Neuronal stem cell (in vitro differentiated cells): ENCODE results near the gene NUDT22.

ENCODE experiments used
- DNase-seq: peaks from one replicate; pipeline ENCODE4 v3.0.0-alpha.2; 2013; ENCODE audit warnings: low spot score
- H2AFZ ChIP-seq: one replicate; pipeline ENCODE4 v1.6.1; 2013; ENCODE audit warnings: mild to moderate bottlenecking, low read length, inconsistent platforms
- H2AK5ac ChIP-seq: 2 replicates; pipeline ENCODE4 v1.6.1; 2013; ENCODE audit warnings: low read depth, mild to moderate bottlenecking, inconsistent platforms, low read length, moderate library complexity, mixed read lengths
- H2BK120ac ChIP-seq: 2 replicates; pipeline ENCODE4 v1.6.1; 2013; ENCODE audit warnings: low read depth, mild to moderate bottlenecking, inconsistent platforms, low read length, moderate library complexity, mixed read lengths
- H2BK12ac ChIP-seq: one replicate; pipeline ENCODE4 v1.6.1; 2013; ENCODE audit warnings: low read length, inconsistent platforms
- H2BK15ac ChIP-seq: 2 replicates; pipeline ENCODE4 v1.6.1; 2013; ENCODE audit warnings: mild to moderate bottlenecking, low read length, inconsistent platforms, mixed read lengths
- H2BK5ac ChIP-seq: one replicate; pipeline ENCODE4 v1.6.1; 2013; ENCODE audit warnings: inconsistent platforms, mild to moderate bottlenecking, low read length, moderate library complexity
- H3K14ac ChIP-seq: one replicate; pipeline ENCODE4 v1.6.1; 2013; ENCODE audit warnings: low read length, inconsistent platforms
- H3K18ac ChIP-seq: 2 replicates; pipeline ENCODE4 v1.6.1; 2013; ENCODE audit warnings: low read length, inconsistent platforms
- H3K23ac ChIP-seq: 2 replicates; pipeline ENCODE4 v1.6.1; 2013; ENCODE audit warnings: low read depth, mild to moderate bottlenecking, mixed read lengths, low read length, inconsistent platforms; ENCODE audit not compliant: poor library complexity
- H3K27ac ChIP-seq: replicated peaks from 3 replicates; pipeline ENCODE4 v1.5.1; 2013; ENCODE audit warnings: low read length, inconsistent platforms
- H3K27me3 ChIP-seq, 3 experiments: 2 replicates each; pipeline ENCODE4 v1.6.1; 2013; ENCODE audit warnings: low read length in 3 of 3, mild to moderate bottlenecking in 2 of 3, inconsistent platforms in 1 of 3, low read depth in 1 of 3, mixed read lengths in 1 of 3, moderate library complexity in 1 of 3; ENCODE audit not compliant: control insufficient read depth in 3 of 3, insufficient read depth in 3 of 3
- H3K36me3 ChIP-seq, 2 donors: replicated peaks in 1 of 2; 2 replicates each; pipeline ENCODE4 v1.6.1; 2013; ENCODE audit warnings: low read length in 2 of 2; ENCODE audit not compliant: control insufficient read depth in 2 of 2, insufficient read depth in 2 of 2
- H3K4ac ChIP-seq: 2 replicates; pipeline ENCODE4 v1.6.1; 2013; ENCODE audit warnings: inconsistent platforms, mild to moderate bottlenecking, low read length, moderate library complexity
- H3K4me1 ChIP-seq, 2 donors: 1 replicate in 1 of 2; 2 replicates in 1 of 2; pipeline ENCODE4 v1.6.1; 2013; ENCODE audit warnings: low read length in 2 of 2, low read depth in 1 of 2; ENCODE audit not compliant: control insufficient read depth in 2 of 2, insufficient read depth in 1 of 2
- H3K4me2 ChIP-seq: one replicate; pipeline ENCODE4 v1.6.1; 2013; ENCODE audit warnings: mild to moderate bottlenecking, low read length, inconsistent platforms; ENCODE audit not compliant: insufficient read depth, poor library complexity, severe bottlenecking
- H3K4me3 ChIP-seq, 2 donors: 2 replicates each; pipeline ENCODE4 v1.5.1; 2013; ENCODE audit warnings: low read length in 2 of 2, mild to moderate bottlenecking in 2 of 2, inconsistent platforms in 1 of 2, moderate library complexity in 1 of 2
- H3K79me1 ChIP-seq: one replicate; pipeline ENCODE4 v1.6.1; 2013; ENCODE audit warnings: low read depth, mild to moderate bottlenecking, inconsistent platforms, low read length, moderate library complexity
- H3K9ac ChIP-seq: one replicate; pipeline ENCODE4 v1.6.1; 2013; ENCODE audit warnings: mild to moderate bottlenecking, low read depth, low read length, inconsistent platforms; ENCODE audit not compliant: poor library complexity
- H3K9me3 ChIP-seq, 2 donors: replicated peaks in 1 of 2; 2 replicates each; pipeline versions ENCODE3 to v1.6.1; 2013; ENCODE audit warnings: low read length in 2 of 2, mild to moderate bottlenecking in 2 of 2, inconsistent platforms in 1 of 2, low read depth in 1 of 2, mixed read lengths in 1 of 2, moderate library complexity in 1 of 2; ENCODE audit not compliant: control insufficient read depth in 2 of 2, insufficient read depth in 1 of 2
- H4K8ac ChIP-seq: one replicate; pipeline ENCODE4 v1.6.1; 2013; ENCODE audit warnings: low read depth, mild to moderate bottlenecking, inconsistent platforms, low read length, moderate library complexity
- H4K91ac ChIP-seq: one replicate; pipeline ENCODE4 v1.6.1; 2013; ENCODE audit warnings: low read length, low read depth, mild to moderate bottlenecking, inconsistent platforms; ENCODE audit not compliant: poor library complexity
- WGBS, 2 donors: extraction: QIAGEN DNeasy Blood & Tissue Kit; methylation state at CpG; one replicate each; pipeline ENCODE4 v1.1.7; 2013; ENCODE audit warnings: missing lambda C conversion rate in 2 of 2, mixed read lengths in 1 of 2; ENCODE audit not compliant: insufficient read length in 2 of 2, insufficient replicate concordance in 1 of 2; ENCODE audit errors: extremely low coverage in 2 of 2; 5-methylcytosine and 5-hydroxymethylcytosine counted together

NUDT22 gene

GRCh38 chr11:64252003-64252872 lies 26.2 kb downstream of the NUDT22 start:
- H3K79me1 ChIP-seq = no peaks in the 10 kb centered on the region
- H3K4me2 ChIP-seq = peak overlapping the region; percentile 95
- peak overlapping the region; percentile 47 for H3K4ac ChIP-seq
- no peak overlapping the region for H2BK12ac ChIP-seq
- peak overlapping the region; percentile 70 for H2BK15ac ChIP-seq
- H4K8ac ChIP-seq = no peak overlapping the region
- no CpG with 5 or more reads among the region's 23 CpGs for WGBS, 2 donors
- H2AK5ac ChIP-seq = peak overlapping the region; percentile 91
- H3K14ac ChIP-seq = no peak overlapping the region
- H3K36me3 ChIP-seq = peaks cover 7 to 29% of the 10 kb centered on the region in 2 donors
- H2AFZ ChIP-seq = peak overlapping the region; percentile 97
- H3K4me3 ChIP-seq = peak overlapping the region; percentile 70 to 89
- H2BK120ac ChIP-seq = no peak overlapping the region
- peak overlapping the region; percentile 88 for H3K18ac ChIP-seq
- no peak for DNase-seq
- no peak overlapping the region for H2BK5ac ChIP-seq
- H4K91ac ChIP-seq = no peak overlapping the region
- peaks cover 16 to 35% of the 10 kb centered on the region in 2 donors for H3K4me1 ChIP-seq
- H3K23ac ChIP-seq = peak overlapping the region; percentile 56
- no peaks in the 10 kb centered on the region for H3K9me3 ChIP-seq
- no peaks in the 10 kb centered on the region for H3K27me3 ChIP-seq
- no peak overlapping the region for H3K27ac ChIP-seq
- H3K9ac ChIP-seq = peak overlapping the region; percentile 80

- Histone ChIP-seq H3K9me3 (no peaks in the 10 kb centered on the region), H2BK15ac (no peak overlapping the region), H3K36me3 (peaks cover 8 to 35% of the 10 kb centered on the region in 2 donors), H3K9ac (peak overlapping the region; percentile 51), H3K4me1 (peaks cover 14 to 32% of the 10 kb centered on the region in 2 donors), H4K8ac (no peak overlapping the region), H3K4me2 (no peak overlapping the region), H2BK5ac (no peak overlapping the region), H3K27ac (no peak overlapping the region), H3K4ac (no peak overlapping the region), H3K14ac (no peak overlapping the region), H2BK120ac (no peak overlapping the region), H2AK5ac (peak overlapping the region; percentile 69), H2BK12ac (no peak overlapping the region), H3K23ac (no peak overlapping the region), H2AFZ (no peak overlapping the region), H3K18ac (no peak overlapping the region), H3K4me3 (peak overlapping the region in 1 of 2 donors; percentile 70), H3K79me1 (no peaks in the 10 kb centered on the region), H3K27me3 (no peaks in the 10 kb centered on the region), H4K91ac (no peak overlapping the region)
- no peak for DNase-seq
- WGBS, 2 donors = no CpG with 5 or more reads among the region's 8 CpGs
These were observed 27.0 kb downstream of the NUDT22 start for GRCh38 chr11:64253043-64253442.

GRCh38 chr11:64253481-64253880 lies 27.4 kb downstream of the NUDT22 start:
- Histone ChIP-seq H3K79me1 (no peaks in the 10 kb centered on the region), H3K14ac (no peak overlapping the region)

GRCh38 chr11:64254326-64254725 lies 28.3 kb downstream of the NUDT22 start:
- Histone ChIP-seq H4K8ac (no peak overlapping the region), H2BK15ac (no peak overlapping the region), H2BK12ac (no peak overlapping the region), H3K18ac (no peak overlapping the region), H2AFZ (no peak overlapping the region), H3K23ac (no peak overlapping the region), H2AK5ac (no peak overlapping the region), H3K4me3 (no peak overlapping the region), H2BK120ac (no peak overlapping the region), H3K27me3 (no peaks in the 10 kb centered on the region), H3K9ac (no peak overlapping the region), H3K9me3 (no peaks in the 10 kb centered on the region), H3K36me3 (peaks cover 19 to 48% of the 10 kb centered on the region in 2 donors), H3K4me2 (no peak overlapping the region), H3K79me1 (no peaks in the 10 kb centered on the region), H3K4me1 (peaks cover 12 to 20% of the 10 kb centered on the region in 2 donors), H2BK5ac (no peak overlapping the region), H4K91ac (no peak overlapping the region), H3K14ac (no peak overlapping the region), H3K4ac (no peak overlapping the region), H3K27ac (no peak overlapping the region)
- no CpG with 5 or more reads among the region's 7 CpGs for WGBS, 2 donors
- no peak for DNase-seq

More at GRCh38 chr11:64253481-64253880, 27.4 kb downstream of the NUDT22 start:
- Histone ChIP-seq H3K4me2 (no peak overlapping the region), H3K4me3 (no peak overlapping the region), H2AK5ac (no peak overlapping the region), H3K4me1 (peaks cover 14 to 29% of the 10 kb centered on the region in 2 donors), H2BK15ac (no peak overlapping the region), H4K8ac (no peak overlapping the region), H2BK5ac (no peak overlapping the region), H3K18ac (no peak overlapping the region), H2BK120ac (no peak overlapping the region), H2BK12ac (no peak overlapping the region), H4K91ac (no peak overlapping the region), H3K9ac (no peak overlapping the region), H3K23ac (no peak overlapping the region), H3K9me3 (no peaks in the 10 kb centered on the region), H3K27me3 (no peaks in the 10 kb centered on the region), H3K36me3 (peaks cover 12 to 39% of the 10 kb centered on the region in 2 donors), H3K4ac (no peak overlapping the region), H2AFZ (no peak overlapping the region), H3K27ac (no peak overlapping the region)
- DNase-seq = no peak
- no CpG with 5 or more reads among the region's 5 CpGs for WGBS, 2 donors
